Measurements from ENCODE around the gene GBF1. TPM values are rescaled to one million over a fixed set of nuclear protein-coding genes. Genes with fewer than 3 reads are reported as not detected.
A peak's percentile ranks its signal among the peaks of the same experiment; 100 is the strongest.

Gene GBF1
- total RNA-seq, 1 experiment from 2014 or later, result 50.6 TPM

- H3K27ac Mint-ChIP-seq (ENCODE audit: low read depth, unreplicated experiment), result no peak overlapping the region
- no peaks in the 10 kb centered on the region for H3K27me3 Mint-ChIP-seq (ENCODE audit: insufficient read depth, unreplicated experiment)
- no peak for DNase-seq (ENCODE audit: unreplicated experiment)
- no peaks in the 10 kb centered on the region for H3K4me1 Mint-ChIP-seq (ENCODE audit: insufficient read depth, unreplicated experiment)
- ChIA-PET POLR2A (interaction anchor here (0.9 to 1.4 kb wide), 2 partner anchors 9 to 277 kb away, joined by 3 read pairs; no protein-coding TSS in a partner anchor), CTCF (interaction anchor here (0.6 to 4.9 kb wide), 5 partner anchors 9 to 815 kb away, joined by 3 to 18 read pairs (median 4); no protein-coding TSS in a partner anchor)
- BruUV-seq (replicated peaks), result TSS peak; percentile 11
- no peak overlapping the region for H3K4me3 Mint-ChIP-seq (ENCODE audit: unreplicated experiment)
- peaks cover 71% of the 10 kb centered on the region for H3K36me3 Mint-ChIP-seq (ENCODE audit: insufficient read depth, unreplicated experiment)
- H3K9me3 Mint-ChIP-seq (ENCODE audit: unreplicated experiment), result no peaks in the 10 kb centered on the region
- intact Hi-C loops (cut with micrococcal nuclease), result no loop called here
- no peak for TF ChIP-seq CTCF (IDR thresholded peaks at IDR 0.05; ENCODE audit: unreplicated experiment)
These were observed 131.6 kb downstream of the GBF1 start for GRCh38 chr10:102376901-102377300.

- peaks cover 69% of the 10 kb centered on the region for H3K36me3 Mint-ChIP-seq (ENCODE audit: insufficient read depth, unreplicated experiment)
- ChIA-PET CTCF (interaction anchor here (0.5 to 4.9 kb wide), 8 partner anchors 11 to 214 kb away, joined by 3 to 18 read pairs (median 4); no protein-coding TSS in a partner anchor), POLR2A (interaction anchor here (0.6 to 1.8 kb wide), 6 partner anchors 14 to 561 kb away, joined by 3 to 4 read pairs (median 4); partner anchors contain the start of genes C10orf95, CUEDC2 and OGA)
- no peak for TF ChIP-seq CTCF (IDR thresholded peaks at IDR 0.05; ENCODE audit: unreplicated experiment)
- no peaks in the 10 kb centered on the region for H3K4me1 Mint-ChIP-seq (ENCODE audit: insufficient read depth, unreplicated experiment)
- BruUV-seq (replicated peaks), result no TSS peak
- no peak overlapping the region for H3K4me3 Mint-ChIP-seq (ENCODE audit: unreplicated experiment)
- H3K9me3 Mint-ChIP-seq (ENCODE audit: unreplicated experiment), result no peaks in the 10 kb centered on the region
- DNase-seq (ENCODE audit: unreplicated experiment), result no peak
- intact Hi-C loops (cut with micrococcal nuclease), result no loop called here
- H3K27me3 Mint-ChIP-seq (ENCODE audit: insufficient read depth, unreplicated experiment), result no peaks in the 10 kb centered on the region
- H3K27ac Mint-ChIP-seq (ENCODE audit: low read depth, unreplicated experiment), result no peak overlapping the region
These were observed 134.1 kb downstream of the GBF1 start for GRCh38 chr10:102379383-102379782.

GRCh38 chr10:102381983-102382382 is 136.7 kb downstream of the GBF1 start:
- Mint-ChIP-seq H3K27ac (ENCODE audit: low read depth, unreplicated experiment) (no peak overlapping the region), H3K9me3 (ENCODE audit: unreplicated experiment) (no peaks in the 10 kb centered on the region), H3K36me3 (ENCODE audit: insufficient read depth, unreplicated experiment) (peaks cover 54% of the 10 kb centered on the region), H3K27me3 (ENCODE audit: insufficient read depth, unreplicated experiment) (no peaks in the 10 kb centered on the region), H3K4me1 (ENCODE audit: insufficient read depth, unreplicated experiment) (no peaks in the 10 kb centered on the region), H3K4me3 (ENCODE audit: unreplicated experiment) (no peak overlapping the region)
- ChIA-PET CTCF (interaction anchor here (0.5 to 2.8 kb wide), 8 partner anchors 12 to 156 kb away, joined by 3 to 18 read pairs (median 4); partner anchors contain the start of gene ELOVL3), POLR2A (interaction anchor here (1.2 kb wide), 1 partner anchor 9 kb away, joined by 3 read pairs; no protein-coding TSS in a partner anchor)
- intact Hi-C loops (cut with micrococcal nuclease), result no loop called here
- BruUV-seq (replicated peaks), result no TSS peak
- no peak for TF ChIP-seq CTCF (IDR thresholded peaks at IDR 0.05; ENCODE audit: unreplicated experiment)
- no peak for DNase-seq (ENCODE audit: unreplicated experiment)

- ChIA-PET POLR2A (no interaction called here), CTCF (interaction anchor here (1.5 kb wide), 1 partner anchor 16 kb away, joined by 4 read pairs; no protein-coding TSS in a partner anchor)
- Mint-ChIP-seq H3K4me3 (ENCODE audit: unreplicated experiment) (no peak overlapping the region), H3K9me3 (ENCODE audit: unreplicated experiment) (no peaks in the 10 kb centered on the region), H3K27ac (ENCODE audit: low read depth, unreplicated experiment) (no peak overlapping the region), H3K4me1 (ENCODE audit: insufficient read depth, unreplicated experiment) (no peaks in the 10 kb centered on the region), H3K27me3 (ENCODE audit: insufficient read depth, unreplicated experiment) (no peaks in the 10 kb centered on the region), H3K36me3 (ENCODE audit: insufficient read depth, unreplicated experiment) (peaks cover 48% of the 10 kb centered on the region)
- DNase-seq (ENCODE audit: unreplicated experiment), result no peak
- intact Hi-C loops (cut with micrococcal nuclease), result no loop called here
- no peak for TF ChIP-seq CTCF (IDR thresholded peaks at IDR 0.05; ENCODE audit: unreplicated experiment)
- BruUV-seq (replicated peaks), result no TSS peak
These were observed 137.5 kb downstream of the GBF1 start for GRCh38 chr10:102382871-102383270.
